A549 (cell line): ENCODE measurements around the gene POC1A. TPM values are rescaled to one million over a fixed set of nuclear protein-coding genes. Genes with fewer than 3 reads are reported as not detected.

Experiments used
- ATAC-seq, 2 experiments: fragments of 200-7000 bp in 1 of 2; fragments of >200 bp in 1 of 2; cut with Nextera tagmentation in 1 of 2; cut with Tn5 transposase in 1 of 2; 3 replicates each; pipeline versions ENCODE4 v1.8.0 to v1.9.1; 2018 to 2020; ENCODE audit warnings: mild to moderate bottlenecking in 1 of 2, moderate library complexity in 1 of 2
- CTCF ChIA-PET: fragments of 300-600 bp; sonication (Branson Sonifier 250); formaldehyde crosslinking; extraction: SDS; loops from one replicate; lab custom pipeline; 2021; ENCODE audit warnings: antibody characterized with exemption, inconsistent platforms; lab: Yijun Ruan, JAX
- POLR2A ChIA-PET: fragments of 350-600 bp; formaldehyde crosslinking; extraction: SDS; loops from one replicate; lab custom pipeline; 2021; ENCODE audit warnings: antibody characterized with exemption, inconsistent platforms; lab: Yijun Ruan, JAX
- DNase-seq, 2 experiments: peaks; one replicate each; pipeline versions ENCODE4 v3.0.0 to v3.0.0-alpha.2; 2011 to 2016; ENCODE audit warnings: low read depth in 1 of 2, low spot score in 1 of 2
- FAIRE-seq: peaks from 2 replicates; lab custom pipeline; 2011; peaks lifted over from hg19 to GRCh38; lab: Jason Lieb, UNC
- H3K27ac ChIP-seq, 2 experiments: fragments of >200 bp; sonication (Bioruptor Twin); formaldehyde crosslinking; 3 replicates each; pipeline ENCODE4 v1.5.1; 2016 to 2017
- H3K4me1 ChIP-seq: fragments of >200 bp; sonication (Bioruptor Twin); formaldehyde crosslinking; 3 replicates; pipeline ENCODE4 v1.6.1; 2016
- H3K4me2 ChIP-seq: fragments of >200 bp; sonication (Bioruptor Twin); formaldehyde crosslinking; 3 replicates; pipeline ENCODE4 v1.6.1; 2016
- H3K4me3 ChIP-seq: fragments of >200 bp; sonication (Bioruptor Twin); formaldehyde crosslinking; 3 replicates; pipeline ENCODE4 v1.5.1; 2016
- H3K9me3 ChIP-seq: fragments of >200 bp; sonication (Bioruptor Twin); formaldehyde crosslinking; 3 replicates; pipeline ENCODE4 v1.6.1; 2016
- CBX2 ChIP-seq: fragments of 200-600 bp; sonication (generic); IDR thresholded peaks from 2 replicates; pipeline ENCODE4 v1.6.1; 2016; ENCODE audit warnings: low read depth, mild to moderate bottlenecking, borderline replicate concordance
- CEBPB ChIP-seq, 2 experiments: fragments of >200 bp in 1 of 2; sonication (Bioruptor Twin) in 1 of 2; formaldehyde crosslinking in 1 of 2; IDR thresholded peaks; 2 replicates each; pipeline ENCODE4 v1.6.1; 2012 to 2016
- ELK1 ChIP-seq: fragments of 150-350 bp; IDR thresholded peaks from 2 replicates; pipeline ENCODE4 v1.6.1; 2014; ENCODE audit warnings: low read depth, mild to moderate bottlenecking, low read length
- ESRRA ChIP-seq: fragments of 150-350 bp; IDR thresholded peaks from 2 replicates; pipeline ENCODE4 v1.6.1; 2014; ENCODE audit warnings: mild to moderate bottlenecking, low read length, borderline replicate concordance
- HDAC2 ChIP-seq: fragments of 200-600 bp; sonication (generic); IDR thresholded peaks from 2 replicates; pipeline ENCODE4 v1.6.1; 2016
- HEYL ChIP-seq: fragments of 250-450 bp; sonication (Bioruptor Pico); IDR thresholded peaks from 2 replicates; pipeline ENCODE4 v1.8.0; 2021; ENCODE audit warnings: mild to moderate bottlenecking, moderate library complexity
- HOXB13 ChIP-seq: fragments of 250-450 bp; sonication (Bioruptor Pico); IDR thresholded peaks from 2 replicates; pipeline ENCODE4 v1.5.0; 2020; ENCODE audit warnings: low read depth, mild to moderate bottlenecking, moderate library complexity
- JUN ChIP-seq, 2 experiments: fragments of >200 bp; sonication (Bioruptor Twin); formaldehyde crosslinking; IDR thresholded peaks; 2 replicates in 1 of 2; 3 replicates in 1 of 2; pipeline ENCODE4 v1.6.1; 2016 to 2017
- KDM1A ChIP-seq: fragments of 200-600 bp; sonication (generic); IDR thresholded peaks from 2 replicates; pipeline ENCODE4 v1.6.1; 2016; ENCODE audit warnings: low read depth, mild to moderate bottlenecking
- KDM5A ChIP-seq: fragments of 200-600 bp; sonication (generic); IDR thresholded peaks from 2 replicates; pipeline ENCODE4 v1.6.1; 2016; ENCODE audit warnings: antibody characterized with exemption, mild to moderate bottlenecking
- MAZ ChIP-seq: fragments of 150-350 bp; IDR thresholded peaks from 2 replicates; pipeline ENCODE4 v1.6.1; 2014; ENCODE audit warnings: antibody characterized with exemption, low read depth, low read length, borderline replicate concordance
- MYC ChIP-seq: IDR thresholded peaks from 2 replicates; pipeline ENCODE4 v1.6.1; 2012; ENCODE audit warnings: mild to moderate bottlenecking, inconsistent platforms, low read length, improper control_type of control experiment, borderline replicate concordance
- NFE2L2 ChIP-seq: fragments of 150-350 bp; conservative IDR thresholded peaks from 2 replicates; pipeline ENCODE4 v1.6.1; 2014; ENCODE audit warnings: low read length
- NPAS2 ChIP-seq: fragments of 250-450 bp; sonication (Bioruptor Pico); IDR thresholded peaks from 2 replicates; pipeline ENCODE4 v1.8.0; 2022; ENCODE audit warnings: mild to moderate bottlenecking, moderate library complexity, borderline replicate concordance
- PHF8 ChIP-seq: fragments of 200-600 bp; sonication (generic); IDR thresholded peaks from 2 replicates; pipeline ENCODE4 v1.6.1; 2016; ENCODE audit warnings: low read depth, mild to moderate bottlenecking, antibody characterized with exemption, moderate library complexity, borderline replicate concordance
- POLR2A ChIP-seq: IDR thresholded peaks from 2 replicates; pipeline ENCODE4 v1.6.1; 2012; ENCODE audit warnings: mild to moderate bottlenecking, low read length
- REST ChIP-seq: fragments of 200-600 bp; sonication (generic); IDR thresholded peaks from 2 replicates; pipeline ENCODE4 v1.6.1; 2016; ENCODE audit warnings: antibody characterized with exemption, mild to moderate bottlenecking, moderate library complexity
- RNF2 ChIP-seq: fragments of 200-600 bp; sonication (generic); IDR thresholded peaks from 2 replicates; pipeline ENCODE4 v1.6.1; 2016; ENCODE audit warnings: low read depth, mild to moderate bottlenecking, antibody characterized with exemption, moderate library complexity, borderline replicate concordance
- TFCP2L1 ChIP-seq: fragments of 250-450 bp; sonication (Bioruptor Pico); IDR thresholded peaks from 2 replicates; pipeline ENCODE4 v1.5.0; 2021; ENCODE audit warnings: mild to moderate bottlenecking
- ZNF302 ChIP-seq: fragments of 250-450 bp; sonication (Bioruptor Pico); IDR thresholded peaks from 2 replicates; pipeline ENCODE4 v1.9.0; 2021; ENCODE audit warnings: inconsistent platforms, mild to moderate bottlenecking, moderate library complexity
- ZSCAN20 ChIP-seq: fragments of 250-450 bp; sonication (Bioruptor Pico); IDR thresholded peaks from 2 replicates; pipeline ENCODE4 v1.8.0; 2022; ENCODE audit warnings: mild to moderate bottlenecking, moderate library complexity
- WGBS: methylation state at CpG from one replicate; pipeline ENCODE4 v1.1.6; 2017; ENCODE audit errors: missing lambda C conversion rate; 5-methylcytosine and 5-hydroxymethylcytosine counted together
- polyA minus RNA-seq: library from RNA; depleted of rRNA, polyadenylated mRNA; stranded (reverse); fragments of >200 nt; gene quantifications from 2 replicates; pipeline ENCODE4 v1.2.3, GENCODE V29; 2011; rRNA and poly(A)+ RNA removed
- polyA plus RNA-seq, 4 experiments: library from polyadenylated mRNA; depleted of rRNA in 3 of 4; stranded (reverse); fragments of >200 nt; fragmentation: RNase III in 1 of 4; extraction: RNeasy Plus Mini Kit Qiagen cat#74134 plus additional on column Dnase treatment in 1 of 4; gene quantifications; 2 replicates in 3 of 4; 3 replicates in 1 of 4; pipeline ENCODE4 v1.2.3, GENCODE V29; 2011 to 2017
- TF ChIP-seq, protein P1 (sequence below): IDR thresholded peaks from 2 replicates; pipeline ENCODE4 v1.6.1; 2012
- TF ChIP-seq, protein P2 (sequence below): IDR thresholded peaks from 2 replicates; pipeline ENCODE4 v1.6.1; 2012; ENCODE audit warnings: low read depth, borderline replicate concordance
- TF ChIP-seq, protein P3 (sequence below): fragments of 450-650 bp; IDR thresholded peaks from 2 replicates; pipeline ENCODE4 v1.6.1; 2014; ENCODE audit warnings: antibody characterized with exemption
- TF ChIP-seq, protein P4 (sequence below): IDR thresholded peaks from 2 replicates; pipeline ENCODE4 v1.6.1; 2012

Gene POC1A
- polyA plus RNA-seq (2011; rRNA removed): 9.4 and 9.8 TPM in 2 replicates
- polyA plus RNA-seq (2012; cell fraction: cytosol; rRNA removed): 19.3 and 25.2 TPM in 2 replicates
- polyA plus RNA-seq (2012; cell fraction: nucleus; rRNA removed): 20.5 and 22.4 TPM in 2 replicates
- polyA plus RNA-seq (2017; fragmentation: RNase III; extraction: RNeasy Plus Mini Kit Qiagen cat#74134 plus additional on column Dnase treatment): 13.8 to 14.9 TPM (median 14.1 TPM) in 3 replicates
- 21.6 and 23.1 TPM in 2 replicates for polyA minus RNA-seq

GRCh38 chr3:52154135-52155094 is at the start of gene POC1A:
POC1A (minus strand) TSS chr3:52154423; CDS start chr3:52154372, 51 bp downstream.
- ATAC-seq (peak; percentile 96 to 97), DNase-seq (peak; percentile 90 to 98), FAIRE-seq (peak; percentile 72)
- Histone ChIP-seq H3K27ac (peak within 1 kb of the TSS; percentile 90 to 94), H3K4me2 (peak within 1 kb of the TSS; percentile 74), H3K4me3 (peak within 1 kb of the TSS; percentile 79), H3K9me3 (no peaks in the 10 kb centered on the region), H3K4me1 (peaks cover 10% of the 10 kb centered on the region; the same call in 2 of the 3 replicates)
- CTCF ChIA-PET: interaction anchor here (0.9 to 1.9 kb wide), 7 partner anchors 10 to 213 kb away, joined by 3 to 8 read pairs (median 4); partner anchors contain the start of genes PARP3 and RRP9
- peak; percentile 62 to 93; a peak in 3 of 4 replicates for TF ChIP-seq CEBPB (IDR thresholded peaks at IDR 0.05)
- peak; percentile 54 to 66; a peak in 2 of 5 replicates for TF ChIP-seq JUN (IDR thresholded peaks at IDR 0.05)
- TF ChIP-seq RNF2: no peak
- TF ChIP-seq, protein P1, sequence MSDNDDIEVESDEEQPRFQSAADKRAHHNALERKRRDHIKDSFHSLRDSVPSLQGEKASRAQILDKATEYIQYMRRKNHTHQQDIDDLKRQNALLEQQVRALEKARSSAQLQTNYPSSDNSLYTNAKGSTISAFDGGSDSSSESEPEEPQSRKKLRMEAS: peak; percentile 91
- TF ChIP-seq, protein P2, sequence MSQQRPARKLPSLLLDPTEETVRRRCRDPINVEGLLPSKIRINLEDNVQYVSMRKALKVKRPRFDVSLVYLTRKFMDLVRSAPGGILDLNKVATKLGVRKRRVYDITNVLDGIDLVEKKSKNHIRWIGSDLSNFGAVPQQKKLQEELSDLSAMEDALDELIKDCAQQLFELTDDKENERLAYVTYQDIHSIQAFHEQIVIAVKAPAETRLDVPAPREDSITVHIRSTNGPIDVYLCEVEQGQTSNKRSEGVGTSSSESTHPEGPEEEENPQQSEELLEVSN: peak; percentile 48; the same call in 1 of the 2 replicates
- 0 out of 2 replicates have a peak, but pooled peaks have one; percentile 64 for TF ChIP-seq MAZ
- no peak for TF ChIP-seq ZNF302
- TF ChIP-seq TFCP2L1: no peak
- TF ChIP-seq HOXB13: no peak
- 0 out of 2 replicates have a peak, but pooled peaks have one; percentile 53 for TF ChIP-seq MYC
- TF ChIP-seq HDAC2: peak; percentile 60; the same call in 1 of the 2 replicates
- TF ChIP-seq, protein P3, sequence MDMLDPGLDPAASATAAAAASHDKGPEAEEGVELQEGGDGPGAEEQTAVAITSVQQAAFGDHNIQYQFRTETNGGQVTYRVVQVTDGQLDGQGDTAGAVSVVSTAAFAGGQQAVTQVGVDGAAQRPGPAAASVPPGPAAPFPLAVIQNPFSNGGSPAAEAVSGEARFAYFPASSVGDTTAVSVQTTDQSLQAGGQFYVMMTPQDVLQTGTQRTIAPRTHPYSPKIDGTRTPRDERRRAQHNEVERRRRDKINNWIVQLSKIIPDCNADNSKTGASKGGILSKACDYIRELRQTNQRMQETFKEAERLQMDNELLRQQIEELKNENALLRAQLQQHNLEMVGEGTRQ: peak; percentile 82
- TF ChIP-seq ELK1: no peak
- peak; percentile 48; the same call in 1 of the 2 replicates for TF ChIP-seq PHF8
- TF ChIP-seq POLR2A: peak; percentile 52
- TF ChIP-seq ZSCAN20 (CRISPR knock-in tag): no peak
- TF ChIP-seq, protein P4, sequence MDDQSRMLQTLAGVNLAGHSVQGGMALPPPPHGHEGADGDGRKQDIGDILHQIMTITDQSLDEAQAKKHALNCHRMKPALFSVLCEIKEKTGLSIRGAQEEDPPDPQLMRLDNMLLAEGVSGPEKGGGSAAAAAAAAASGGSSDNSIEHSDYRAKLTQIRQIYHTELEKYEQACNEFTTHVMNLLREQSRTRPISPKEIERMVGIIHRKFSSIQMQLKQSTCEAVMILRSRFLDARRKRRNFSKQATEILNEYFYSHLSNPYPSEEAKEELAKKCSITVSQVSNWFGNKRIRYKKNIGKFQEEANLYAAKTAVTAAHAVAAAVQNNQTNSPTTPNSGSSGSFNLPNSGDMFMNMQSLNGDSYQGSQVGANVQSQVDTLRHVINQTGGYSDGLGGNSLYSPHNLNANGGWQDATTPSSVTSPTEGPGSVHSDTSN: no peak
- TF ChIP-seq KDM5A: peak; percentile 82
- WGBS: 4% methylated on average over 5 of the region's 83 CpGs
- POLR2A ChIA-PET: interaction anchor here (0.8 to 1.5 kb wide), 8 partner anchors 13 to 1585 kb away, joined by 3 to 9 read pairs (median 3); partner anchors contain the start of genes ACY1, HEMK1, RPL29 and TWF2

DNA sequence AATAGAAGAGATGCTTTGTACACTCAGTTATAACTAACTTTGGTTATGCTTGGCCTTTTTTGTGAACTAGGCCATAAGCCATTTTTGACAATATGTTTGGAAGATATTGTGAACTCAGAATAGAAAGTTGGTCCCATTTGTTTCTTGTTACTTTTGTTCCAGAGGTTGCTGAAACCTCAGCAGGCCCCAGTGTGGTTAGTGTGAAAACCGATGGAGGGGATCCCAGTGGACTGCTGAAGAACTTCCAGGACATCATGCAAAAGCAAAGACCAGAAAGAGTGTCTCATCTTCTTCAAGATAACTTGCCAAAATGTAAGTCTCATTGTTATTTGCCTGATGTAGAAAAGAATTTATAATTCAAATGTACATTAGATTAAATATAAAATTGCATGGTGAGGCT is 49.5 kb upstream of the POC1A start:
- no peak for DNase-seq
- CTCF ChIA-PET: interaction anchor here (0.6 to 13.3 kb wide), 2 partner anchors 17 to 39 kb away, joined by 4 to 119 read pairs; partner anchors contain the start of gene TLR9
- Histone ChIP-seq H3K27ac (no peak overlapping the region), H3K9me3 (no peaks in the 10 kb centered on the region), H3K4me1 (peaks cover 7% of the 10 kb centered on the region; the same call in 2 of the 3 replicates), H3K4me2 (no peak overlapping the region), H3K4me3 (no peak overlapping the region)
- ATAC-seq: no peak
- no peak for FAIRE-seq
- WGBS: 79% methylated on average over 1 of the region's 1 CpG
- POLR2A ChIA-PET: interaction anchor here (1.2 kb wide), 1 partner anchor 49 kb away, joined by 3 read pairs; the partner anchor contains the start of gene POC1A
- TF ChIP-seq MYC: no peak
- TF ChIP-seq NPAS2 (CRISPR knock-in tag): no peak
- TF ChIP-seq ESRRA: no peak
- TF ChIP-seq JUN (IDR thresholded peaks at IDR 0.05): no peak
- no peak for TF ChIP-seq CBX2
- no peak for TF ChIP-seq NFE2L2
- TF ChIP-seq, protein P1: no peak
- no peak for TF ChIP-seq REST
- TF ChIP-seq KDM5A: no peak
- no peak for TF ChIP-seq HEYL
- no peak for TF ChIP-seq KDM1A
